ENCODE measurements around the gene ERC1.

DNA sequence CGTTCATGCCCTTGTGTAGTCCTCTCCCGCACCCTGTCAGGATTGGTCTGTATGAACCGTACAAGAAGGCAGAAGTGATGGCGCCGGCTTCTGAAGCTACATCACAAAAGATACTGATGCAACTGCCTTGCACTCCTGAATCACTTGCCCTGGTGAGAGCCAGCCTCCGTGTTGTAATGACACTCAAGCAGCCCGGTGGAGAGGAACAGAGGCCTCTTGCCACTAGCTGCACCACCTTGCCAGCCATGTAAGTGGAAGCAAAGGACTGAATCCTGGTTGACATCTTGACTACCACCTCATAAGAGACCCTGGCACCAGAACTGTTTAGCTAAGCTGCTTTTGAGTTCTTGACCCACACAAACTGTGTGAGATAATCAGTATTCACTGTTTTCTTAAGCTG, 266.0 kb downstream of the ERC1 start:
- TF ChIP-seq, protein P1, sequence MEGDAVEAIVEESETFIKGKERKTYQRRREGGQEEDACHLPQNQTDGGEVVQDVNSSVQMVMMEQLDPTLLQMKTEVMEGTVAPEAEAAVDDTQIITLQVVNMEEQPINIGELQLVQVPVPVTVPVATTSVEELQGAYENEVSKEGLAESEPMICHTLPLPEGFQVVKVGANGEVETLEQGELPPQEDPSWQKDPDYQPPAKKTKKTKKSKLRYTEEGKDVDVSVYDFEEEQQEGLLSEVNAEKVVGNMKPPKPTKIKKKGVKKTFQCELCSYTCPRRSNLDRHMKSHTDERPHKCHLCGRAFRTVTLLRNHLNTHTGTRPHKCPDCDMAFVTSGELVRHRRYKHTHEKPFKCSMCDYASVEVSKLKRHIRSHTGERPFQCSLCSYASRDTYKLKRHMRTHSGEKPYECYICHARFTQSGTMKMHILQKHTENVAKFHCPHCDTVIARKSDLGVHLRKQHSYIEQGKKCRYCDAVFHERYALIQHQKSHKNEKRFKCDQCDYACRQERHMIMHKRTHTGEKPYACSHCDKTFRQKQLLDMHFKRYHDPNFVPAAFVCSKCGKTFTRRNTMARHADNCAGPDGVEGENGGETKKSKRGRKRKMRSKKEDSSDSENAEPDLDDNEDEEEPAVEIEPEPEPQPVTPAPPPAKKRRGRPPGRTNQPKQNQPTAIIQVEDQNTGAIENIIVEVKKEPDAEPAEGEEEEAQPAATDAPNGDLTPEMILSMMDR (IDR thresholded peaks at IDR 0.05): no peak
- no peak for TF ChIP-seq POLR2A (IDR thresholded peaks at IDR 0.05)
- TF ChIP-seq EP300 (IDR thresholded peaks at IDR 0.05): no peak
- no peak for TF ChIP-seq POLR2AphosphoS5 (IDR thresholded peaks at IDR 0.05)
